WTC11 (cell line): ENCODE results near the gene SLC25A45. TPM values are rescaled to one million over a fixed set of nuclear protein-coding genes. Genes with fewer than 3 reads are reported as not detected.

Source experiments
- ATF1 ChIP-seq: sonication (generic); formaldehyde crosslinking; IDR thresholded peaks from 2 replicates; pipeline ENCODE4 v1.8.1; 2023; ENCODE audit warnings: mild to moderate bottlenecking, moderate library complexity, missing genetic modification reagents
- ATF2 ChIP-seq: sonication (generic); formaldehyde crosslinking; IDR thresholded peaks from 2 replicates; pipeline ENCODE4 v1.8.1; 2022; ENCODE audit warnings: low read depth, missing genetic modification reagents, borderline replicate concordance
- ATF3 ChIP-seq: sonication (generic); formaldehyde crosslinking; conservative IDR thresholded peaks from 2 replicates; pipeline ENCODE4 v1.8.1; 2022; ENCODE audit warnings: mild to moderate bottlenecking, missing genetic modification reagents
- ESRRA ChIP-seq: sonication (generic); formaldehyde crosslinking; IDR thresholded peaks from 2 replicates; pipeline ENCODE4 v1.8.1; 2022; ENCODE audit warnings: mild to moderate bottlenecking, missing genetic modification reagents, borderline replicate concordance
- ETV6 ChIP-seq: sonication (generic); formaldehyde crosslinking; IDR thresholded peaks from 2 replicates; pipeline ENCODE4 v1.8.1; 2022; ENCODE audit warnings: mild to moderate bottlenecking, missing genetic modification reagents
- FOXJ3 ChIP-seq: sonication (generic); formaldehyde crosslinking; IDR thresholded peaks from 2 replicates; pipeline ENCODE4 v1.9.0; 2021; ENCODE audit warnings: missing genetic modification reagents, mild to moderate bottlenecking, borderline replicate concordance
- FOXP1 ChIP-seq: sonication (generic); formaldehyde crosslinking; IDR thresholded peaks from 2 replicates; pipeline ENCODE4 v1.8.0; 2022; ENCODE audit warnings: missing genetic modification reagents, mild to moderate bottlenecking, moderate library complexity, borderline replicate concordance
- HMGA2 ChIP-seq: fragments of 250-450 bp; sonication (Bioruptor Pico); IDR thresholded peaks from 2 replicates; pipeline ENCODE4 v1.4.0; 2021; ENCODE audit warnings: mild to moderate bottlenecking, moderate library complexity
- IRF2 ChIP-seq: sonication (generic); formaldehyde crosslinking; IDR thresholded peaks from 2 replicates; pipeline ENCODE4 v1.8.0; 2022; ENCODE audit warnings: low read depth, missing genetic modification reagents, borderline replicate concordance
- JAZF1 ChIP-seq: fragments of 250-450 bp; sonication (Bioruptor Pico); IDR thresholded peaks from 2 replicates; pipeline ENCODE4 v1.9.0; 2021; ENCODE audit warnings: moderate library complexity, mild to moderate bottlenecking, inconsistent platforms
- MYBL2 ChIP-seq: sonication (generic); formaldehyde crosslinking; IDR thresholded peaks from 2 replicates; pipeline ENCODE4 v1.8.1; 2023; ENCODE audit warnings: mild to moderate bottlenecking, moderate library complexity, missing genetic modification reagents
- NFATC4 ChIP-seq: fragments of 250-450 bp; sonication (Bioruptor Pico); IDR thresholded peaks from 2 replicates; pipeline ENCODE4 v1.9.0; 2021; ENCODE audit warnings: mild to moderate bottlenecking
- NFYB ChIP-seq: sonication (generic); formaldehyde crosslinking; conservative IDR thresholded peaks from 2 replicates; pipeline ENCODE4 v1.8.0; 2022; ENCODE audit warnings: low read depth, missing genetic modification reagents
- NR1H2 ChIP-seq: sonication (generic); formaldehyde crosslinking; IDR thresholded peaks from 2 replicates; pipeline ENCODE4 v1.9.0; 2021; ENCODE audit warnings: mild to moderate bottlenecking, moderate library complexity, missing genetic modification reagents
- OVOL2 ChIP-seq: fragments of 250-450 bp; sonication (Bioruptor Pico); IDR thresholded peaks from 2 replicates; pipeline ENCODE4 v1.9.0; 2021; ENCODE audit warnings: mild to moderate bottlenecking, borderline replicate concordance
- RELA ChIP-seq: sonication (generic); formaldehyde crosslinking; IDR thresholded peaks from 2 replicates; pipeline ENCODE4 v1.8.1; 2022; ENCODE audit warnings: missing genetic modification reagents, mild to moderate bottlenecking, borderline replicate concordance
- SMAD4 ChIP-seq: sonication (generic); formaldehyde crosslinking; IDR thresholded peaks from 2 replicates; pipeline ENCODE4 v1.8.0; 2022; ENCODE audit warnings: mild to moderate bottlenecking, missing genetic modification reagents
- SOX15 ChIP-seq: fragments of 250-450 bp; sonication (Bioruptor Pico); IDR thresholded peaks from 2 replicates; pipeline ENCODE4 v1.9.0; 2021; ENCODE audit warnings: mild to moderate bottlenecking
- TP53 ChIP-seq: sonication (generic); formaldehyde crosslinking; IDR thresholded peaks from 2 replicates; pipeline ENCODE4 v1.8.1; 2023; ENCODE audit warnings: mild to moderate bottlenecking, missing genetic modification reagents
- ZNF121 ChIP-seq: sonication (generic); formaldehyde crosslinking; IDR thresholded peaks from 2 replicates; pipeline ENCODE4 v1.8.0; 2023; ENCODE audit warnings: missing genetic modification reagents
- ZNF232 ChIP-seq: sonication (generic); formaldehyde crosslinking; IDR thresholded peaks from 2 replicates; pipeline ENCODE4 v1.8.0; 2022; ENCODE audit warnings: mild to moderate bottlenecking, missing genetic modification reagents
- ZNF396 ChIP-seq: fragments of 250-450 bp; sonication (Bioruptor Pico); IDR thresholded peaks from 2 replicates; pipeline ENCODE4 v1.8.0; 2021; ENCODE audit warnings: mild to moderate bottlenecking, moderate library complexity, borderline replicate concordance
- ZNF532 ChIP-seq: fragments of 250-450 bp; sonication (Bioruptor Pico); IDR thresholded peaks from 2 replicates; pipeline ENCODE4 v1.9.0; 2021; ENCODE audit warnings: mild to moderate bottlenecking, borderline replicate concordance
- ZNF671 ChIP-seq: fragments of 250-450 bp; sonication (Bioruptor Pico); IDR thresholded peaks from 2 replicates; pipeline ENCODE4 v1.8.0; 2021; ENCODE audit warnings: mild to moderate bottlenecking
- total RNA-seq: library from RNA; stranded (reverse); gene quantifications from 3 replicates; pipeline ENCODE4 v1.2.3, GENCODE V29; 2021
- TF ChIP-seq, protein P1 (sequence below): sonication (generic); formaldehyde crosslinking; IDR thresholded peaks from 2 replicates; pipeline ENCODE4 v1.8.0; 2022; ENCODE audit warnings: mild to moderate bottlenecking, missing genetic modification reagents
- TF ChIP-seq, protein P2 (sequence below): sonication (generic); formaldehyde crosslinking; IDR thresholded peaks from 2 replicates; pipeline ENCODE4 v1.8.1; 2023; ENCODE audit warnings: mild to moderate bottlenecking, missing genetic modification reagents
- TF ChIP-seq, protein P3 (sequence below): fragments of 200-600 bp; IDR thresholded peaks from 2 replicates; pipeline ENCODE4 v1.8.0; 2022; ENCODE audit warnings: antibody characterized with exemption

The SLC25A45 gene
- total RNA-seq, 1 experiment from 2014 or later, result 1.7 TPM

DNA sequence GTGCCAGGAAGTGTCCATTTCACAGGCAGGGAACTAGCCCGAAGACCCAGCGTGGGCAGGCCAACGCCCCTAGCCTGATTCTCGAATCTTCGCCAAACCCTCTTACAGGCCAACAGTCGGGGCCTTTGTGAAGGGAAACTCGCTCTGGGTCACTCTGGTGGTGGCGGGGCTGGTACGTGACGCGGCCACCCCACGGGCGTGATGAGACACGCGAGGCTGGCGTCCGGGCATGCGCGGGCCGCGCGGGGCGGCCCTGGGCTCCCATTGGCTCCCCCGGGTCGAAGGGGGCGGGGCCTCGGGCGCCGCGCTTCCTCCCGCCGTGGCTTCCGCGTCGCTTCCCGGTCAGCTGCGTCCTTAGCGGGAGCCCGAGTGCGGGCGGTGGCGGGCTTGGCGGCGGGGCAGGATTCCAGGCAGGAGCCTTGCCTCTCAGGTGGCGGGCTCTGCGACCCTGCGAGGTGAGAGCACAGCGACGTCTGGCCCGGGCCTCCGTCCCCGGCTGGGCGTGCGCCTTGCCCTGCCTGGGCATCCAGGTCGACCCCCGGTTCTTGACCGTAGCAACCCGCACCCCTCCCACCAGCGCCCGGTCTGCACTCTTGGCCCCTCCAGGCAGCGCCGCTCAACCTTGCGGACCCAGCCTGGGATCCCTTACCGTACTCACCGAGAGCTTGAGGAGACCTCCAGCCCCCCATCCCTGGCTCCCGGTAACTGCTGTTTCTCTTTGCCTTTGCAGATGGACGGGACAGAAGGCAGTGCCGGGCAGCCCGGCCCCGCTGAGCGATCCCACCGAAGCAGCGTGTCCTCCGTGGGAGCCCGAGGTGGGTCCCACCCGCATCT lies 4.1 kb upstream of the SLC25A45 start, which contains the start of gene FRMD8 (continued):
- no peak for TF ChIP-seq ZNF532 (CRISPR knock-in tag)
- TF ChIP-seq, protein P1, sequence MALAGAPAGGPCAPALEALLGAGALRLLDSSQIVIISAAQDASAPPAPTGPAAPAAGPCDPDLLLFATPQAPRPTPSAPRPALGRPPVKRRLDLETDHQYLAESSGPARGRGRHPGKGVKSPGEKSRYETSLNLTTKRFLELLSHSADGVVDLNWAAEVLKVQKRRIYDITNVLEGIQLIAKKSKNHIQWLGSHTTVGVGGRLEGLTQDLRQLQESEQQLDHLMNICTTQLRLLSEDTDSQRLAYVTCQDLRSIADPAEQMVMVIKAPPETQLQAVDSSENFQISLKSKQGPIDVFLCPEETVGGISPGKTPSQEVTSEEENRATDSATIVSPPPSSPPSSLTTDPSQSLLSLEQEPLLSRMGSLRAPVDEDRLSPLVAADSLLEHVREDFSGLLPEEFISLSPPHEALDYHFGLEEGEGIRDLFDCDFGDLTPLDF (CRISPR knock-in tag), result no peak
- no peak for TF ChIP-seq ZNF121 (CRISPR knock-in tag)
- TF ChIP-seq, protein P2, sequence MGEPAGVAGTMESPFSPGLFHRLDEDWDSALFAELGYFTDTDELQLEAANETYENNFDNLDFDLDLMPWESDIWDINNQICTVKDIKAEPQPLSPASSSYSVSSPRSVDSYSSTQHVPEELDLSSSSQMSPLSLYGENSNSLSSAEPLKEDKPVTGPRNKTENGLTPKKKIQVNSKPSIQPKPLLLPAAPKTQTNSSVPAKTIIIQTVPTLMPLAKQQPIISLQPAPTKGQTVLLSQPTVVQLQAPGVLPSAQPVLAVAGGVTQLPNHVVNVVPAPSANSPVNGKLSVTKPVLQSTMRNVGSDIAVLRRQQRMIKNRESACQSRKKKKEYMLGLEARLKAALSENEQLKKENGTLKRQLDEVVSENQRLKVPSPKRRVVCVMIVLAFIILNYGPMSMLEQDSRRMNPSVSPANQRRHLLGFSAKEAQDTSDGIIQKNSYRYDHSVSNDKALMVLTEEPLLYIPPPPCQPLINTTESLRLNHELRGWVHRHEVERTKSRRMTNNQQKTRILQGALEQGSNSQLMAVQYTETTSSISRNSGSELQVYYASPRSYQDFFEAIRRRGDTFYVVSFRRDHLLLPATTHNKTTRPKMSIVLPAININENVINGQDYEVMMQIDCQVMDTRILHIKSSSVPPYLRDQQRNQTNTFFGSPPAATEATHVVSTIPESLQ (CRISPR knock-in tag), result no peak
- no peak for TF ChIP-seq ZNF671 (CRISPR knock-in tag)
- TF ChIP-seq NFATC4 (CRISPR knock-in tag), result no peak
- no peak for TF ChIP-seq TP53 (CRISPR knock-in tag)
- TF ChIP-seq ATF1, result no peak
- peak; percentile 15; the same call in 1 of the 2 replicates for TF ChIP-seq RELA
- TF ChIP-seq FOXJ3 (CRISPR knock-in tag), result no peak
- no peak for TF ChIP-seq ZNF396 (CRISPR knock-in tag)
- TF ChIP-seq, protein P3, sequence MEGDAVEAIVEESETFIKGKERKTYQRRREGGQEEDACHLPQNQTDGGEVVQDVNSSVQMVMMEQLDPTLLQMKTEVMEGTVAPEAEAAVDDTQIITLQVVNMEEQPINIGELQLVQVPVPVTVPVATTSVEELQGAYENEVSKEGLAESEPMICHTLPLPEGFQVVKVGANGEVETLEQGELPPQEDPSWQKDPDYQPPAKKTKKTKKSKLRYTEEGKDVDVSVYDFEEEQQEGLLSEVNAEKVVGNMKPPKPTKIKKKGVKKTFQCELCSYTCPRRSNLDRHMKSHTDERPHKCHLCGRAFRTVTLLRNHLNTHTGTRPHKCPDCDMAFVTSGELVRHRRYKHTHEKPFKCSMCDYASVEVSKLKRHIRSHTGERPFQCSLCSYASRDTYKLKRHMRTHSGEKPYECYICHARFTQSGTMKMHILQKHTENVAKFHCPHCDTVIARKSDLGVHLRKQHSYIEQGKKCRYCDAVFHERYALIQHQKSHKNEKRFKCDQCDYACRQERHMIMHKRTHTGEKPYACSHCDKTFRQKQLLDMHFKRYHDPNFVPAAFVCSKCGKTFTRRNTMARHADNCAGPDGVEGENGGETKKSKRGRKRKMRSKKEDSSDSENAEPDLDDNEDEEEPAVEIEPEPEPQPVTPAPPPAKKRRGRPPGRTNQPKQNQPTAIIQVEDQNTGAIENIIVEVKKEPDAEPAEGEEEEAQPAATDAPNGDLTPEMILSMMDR, result no peak
- no peak for TF ChIP-seq IRF2 (CRISPR knock-in tag)
- TF ChIP-seq FOXP1, result peak; percentile 31; the same call in 1 of the 2 replicates
- no peak for TF ChIP-seq ATF3
- no peak for TF ChIP-seq MYBL2 (CRISPR knock-in tag)
- no peak for TF ChIP-seq OVOL2 (CRISPR knock-in tag)
- TF ChIP-seq ETV6, result no peak; the same call in none of the 2 replicates
- no peak for TF ChIP-seq ATF2 (CRISPR knock-in tag)
- no peak for TF ChIP-seq HMGA2
- TF ChIP-seq NR1H2 (CRISPR knock-in tag), result no peak
- TF ChIP-seq SMAD4 (CRISPR knock-in tag), result no peak
- TF ChIP-seq NFYB (CRISPR knock-in tag), result peak; percentile 74
- no peak for TF ChIP-seq SOX15
- TF ChIP-seq ESRRA (CRISPR knock-in tag), result no peak
- no peak for TF ChIP-seq ZNF232
- TF ChIP-seq JAZF1 (CRISPR knock-in tag), result no peak
